DLD1 (cell line): ENCODE data around the gene SPTSSA.
"Not testable (repeated sequence)": the region's sequence is repeated elsewhere in the genome, so short reads cannot be mapped to it uniquely, and the experiment has no call there.

Experiments used
- in situ Hi-C: cut with HindIII; loops from 2 replicates; pipeline ENCODE4 v1.10.0; 2017; ENCODE audit warnings: low sequenced_read_pairs

The SPTSSA gene, protein sequence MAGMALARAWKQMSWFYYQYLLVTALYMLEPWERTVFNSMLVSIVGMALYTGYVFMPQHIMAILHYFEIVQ

DNA sequence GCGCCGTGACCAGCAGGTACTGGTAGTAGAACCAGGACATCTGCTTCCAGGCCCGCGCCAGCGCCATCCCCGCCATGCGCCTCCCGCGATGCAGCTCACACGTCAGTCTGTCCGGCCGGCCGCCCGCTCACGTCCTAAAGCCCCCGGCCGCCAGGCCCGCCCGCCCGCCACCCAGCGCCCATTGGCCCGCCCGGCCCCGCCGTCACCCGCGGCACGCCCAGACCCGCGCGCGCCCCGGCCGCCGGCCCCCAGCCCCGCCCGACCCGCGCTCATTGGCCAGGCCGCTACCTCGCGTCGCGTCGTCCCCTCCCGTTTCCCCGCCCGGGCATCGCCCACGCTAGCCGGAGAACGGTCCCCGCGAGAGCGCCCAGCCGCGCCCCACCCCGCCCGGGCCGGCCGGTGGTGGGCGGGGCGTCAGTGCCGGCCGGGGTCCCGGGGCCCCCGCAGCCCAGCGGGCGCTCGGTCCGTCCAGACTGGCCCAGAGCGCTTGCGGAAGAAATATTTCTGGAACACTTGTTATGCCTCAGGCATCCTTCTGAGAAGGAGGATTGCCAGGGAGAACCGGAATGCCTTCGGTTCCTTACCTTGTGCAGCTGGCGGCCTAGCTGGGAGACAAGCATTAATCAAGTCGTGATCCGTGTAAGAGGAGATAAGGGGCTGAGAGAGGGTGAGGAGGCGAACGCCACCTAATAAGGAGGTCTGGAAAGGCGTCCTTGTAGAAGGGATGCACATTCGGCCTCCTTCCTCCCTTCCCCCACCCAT, at the start of gene SPTSSA:
Gene SPTSSA, minus strand, starts transcription at position 109 of the 762 bp plus-strand sequence. Its CDS starts 33 bp downstream, at position 76.
- in situ Hi-C loops = no loop called here

DNA sequence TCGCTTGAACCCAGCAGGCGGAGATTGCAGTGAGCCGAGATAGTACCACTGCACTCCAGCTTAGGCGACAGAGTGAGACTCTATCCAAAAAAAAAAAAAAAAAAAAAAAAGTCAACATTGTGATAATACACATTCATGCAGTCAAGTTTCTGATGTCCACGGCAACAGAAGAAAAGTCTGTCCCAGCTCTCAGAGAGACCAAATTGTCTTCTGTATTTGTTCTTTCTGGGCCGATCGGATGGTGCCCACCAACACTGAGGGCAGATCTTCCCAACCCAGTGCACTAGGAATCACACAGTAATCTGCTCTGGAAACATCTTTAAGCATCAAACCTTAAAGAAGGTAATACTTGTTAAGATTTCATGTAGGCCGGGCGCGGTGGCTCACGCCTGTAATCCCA, 45.8 kb upstream of the SPTSSA start:
- in situ Hi-C loops = no loop called here

DNA sequence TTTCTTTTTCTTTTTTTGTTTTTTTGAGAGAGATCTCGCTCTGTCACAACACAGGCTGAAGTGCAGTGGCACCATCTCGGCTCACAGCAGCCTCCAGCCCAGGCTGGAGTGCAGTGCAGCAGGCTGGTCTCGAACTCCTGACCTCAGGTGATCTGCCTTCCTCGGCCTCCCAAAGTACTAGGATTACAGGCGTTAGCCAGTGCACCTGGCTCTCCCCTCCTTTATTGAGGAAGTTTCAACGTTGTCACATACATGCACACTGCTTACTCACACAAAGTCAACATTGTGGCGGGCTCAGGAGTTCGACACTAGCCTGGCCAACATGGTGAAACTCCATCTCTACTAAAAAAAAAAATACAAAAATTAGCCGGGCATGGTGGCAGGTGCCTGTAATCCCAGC, 45.4 kb upstream of the SPTSSA start:
- in situ Hi-C loops = no loop called here

DNA sequence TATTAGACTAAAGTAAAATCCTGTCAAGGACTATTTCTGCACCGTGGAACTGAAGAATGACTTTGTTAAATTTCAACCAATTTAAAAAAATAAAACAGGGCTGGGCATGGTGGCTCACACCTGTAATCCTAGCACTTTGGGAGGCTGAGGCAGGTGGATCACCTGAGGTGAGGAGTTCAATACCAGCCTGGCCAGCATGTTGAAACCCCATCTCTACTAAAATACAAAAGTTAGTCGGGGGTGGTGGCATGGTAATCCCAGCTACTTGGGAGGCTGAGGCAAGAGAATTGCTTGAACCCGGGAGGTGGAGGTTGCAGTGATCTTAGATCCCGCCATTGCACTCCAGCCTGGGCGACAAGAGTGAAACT, 43.1 kb upstream of the SPTSSA start:
- in situ Hi-C loops = not testable (repeated sequence)

DNA sequence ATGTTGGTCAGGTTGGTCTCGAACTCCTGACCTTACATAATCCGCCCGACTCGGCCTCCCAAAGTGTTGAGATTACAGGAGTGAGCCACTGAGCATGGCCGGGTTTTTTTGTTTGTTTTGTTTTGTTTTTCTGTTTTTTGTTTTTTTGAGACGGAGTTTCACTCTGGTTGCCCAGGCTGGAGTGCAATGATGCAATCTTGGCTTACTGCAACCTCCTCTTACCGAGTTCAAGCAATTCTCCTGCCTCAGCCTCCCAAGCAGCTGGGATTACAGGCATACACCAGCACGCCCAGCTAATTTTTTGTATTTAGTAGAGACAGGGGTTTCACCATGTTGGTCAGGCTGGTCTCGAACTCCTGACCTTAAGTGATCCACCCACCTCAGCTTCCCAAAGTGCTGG, 42.0 kb upstream of the SPTSSA start:
- in situ Hi-C loops = not testable (repeated sequence)

DNA sequence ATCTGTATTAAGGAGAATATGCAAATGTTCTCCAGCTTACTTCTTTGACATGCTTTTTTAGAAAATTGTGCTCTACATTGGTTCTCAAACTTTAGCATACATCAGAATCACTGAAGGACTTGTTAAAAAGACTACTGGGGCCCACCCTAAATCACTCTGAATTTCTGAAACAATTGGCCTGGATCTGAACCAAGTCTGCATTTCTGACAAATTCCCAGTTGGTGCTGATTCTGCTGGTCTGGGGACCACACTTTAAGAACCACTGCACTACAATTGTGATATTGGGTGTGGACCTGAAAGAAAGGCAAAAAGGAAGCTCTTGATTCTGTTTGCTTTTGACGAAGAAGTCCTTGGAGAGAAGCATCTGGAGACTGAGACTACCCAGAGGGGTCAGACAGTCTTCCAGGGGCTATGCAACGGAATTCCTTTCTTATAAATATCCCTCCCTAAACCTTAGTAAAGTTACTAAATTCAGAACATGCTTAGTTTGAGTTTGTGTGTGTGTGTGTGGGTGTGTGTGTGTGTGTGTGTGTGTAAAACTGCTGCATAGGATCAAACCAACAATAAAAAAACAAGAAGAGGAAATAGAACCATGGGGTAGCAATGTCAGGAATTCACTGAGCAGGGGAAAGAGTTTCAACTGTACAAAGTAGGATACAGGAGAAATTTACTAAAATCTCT, 40.6 kb upstream of the SPTSSA start:
- in situ Hi-C loops = no loop called here

DNA sequence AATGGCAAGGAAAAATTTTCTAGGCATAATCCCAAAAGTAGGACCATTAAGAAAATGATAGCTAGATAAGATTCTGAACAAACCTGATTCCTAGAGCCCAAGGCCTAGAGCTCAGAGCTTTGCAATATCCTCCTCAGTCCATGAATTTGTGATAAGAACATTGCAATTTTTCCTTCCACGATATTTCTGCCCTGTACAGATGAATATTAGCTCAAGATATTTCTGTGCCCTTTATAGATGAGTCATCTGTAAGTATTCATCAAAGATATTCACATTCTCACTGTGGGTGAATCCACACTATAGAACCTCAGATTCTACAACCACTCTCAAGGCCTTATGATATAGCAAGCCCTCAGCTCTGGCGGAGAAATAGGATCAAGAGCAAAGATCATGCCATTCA, 40.0 kb upstream of the SPTSSA start:
- in situ Hi-C loops = no loop called here

DNA sequence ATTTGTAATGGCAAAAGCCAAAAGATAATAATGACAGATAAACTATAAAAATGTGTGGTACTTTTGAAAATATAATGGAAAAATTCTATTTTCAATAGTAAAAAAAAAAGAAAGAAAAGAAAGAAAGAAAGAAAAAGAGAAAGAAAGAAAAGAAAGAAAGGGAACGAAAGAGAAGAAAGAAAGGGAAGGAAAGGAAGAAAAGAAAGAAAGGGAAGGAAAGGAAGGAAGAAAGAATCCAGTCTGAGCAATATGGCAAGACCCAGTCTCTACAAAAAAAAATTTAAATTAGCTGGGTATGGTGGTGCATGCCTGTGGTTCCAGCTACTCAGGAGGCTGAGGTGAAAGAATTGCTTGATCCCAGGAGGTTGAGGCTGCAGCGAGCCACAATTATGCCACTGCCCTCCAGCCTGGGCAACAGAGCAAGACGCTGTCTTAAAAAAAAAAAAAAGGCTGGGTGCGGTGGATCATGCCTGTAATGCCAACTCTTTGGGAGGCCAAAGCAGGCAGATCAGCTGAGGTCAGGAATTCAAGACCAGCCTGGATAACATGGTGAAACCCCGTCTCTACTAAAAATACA, 39.1 kb upstream of the SPTSSA start:
- in situ Hi-C loops = no loop called here

DNA sequence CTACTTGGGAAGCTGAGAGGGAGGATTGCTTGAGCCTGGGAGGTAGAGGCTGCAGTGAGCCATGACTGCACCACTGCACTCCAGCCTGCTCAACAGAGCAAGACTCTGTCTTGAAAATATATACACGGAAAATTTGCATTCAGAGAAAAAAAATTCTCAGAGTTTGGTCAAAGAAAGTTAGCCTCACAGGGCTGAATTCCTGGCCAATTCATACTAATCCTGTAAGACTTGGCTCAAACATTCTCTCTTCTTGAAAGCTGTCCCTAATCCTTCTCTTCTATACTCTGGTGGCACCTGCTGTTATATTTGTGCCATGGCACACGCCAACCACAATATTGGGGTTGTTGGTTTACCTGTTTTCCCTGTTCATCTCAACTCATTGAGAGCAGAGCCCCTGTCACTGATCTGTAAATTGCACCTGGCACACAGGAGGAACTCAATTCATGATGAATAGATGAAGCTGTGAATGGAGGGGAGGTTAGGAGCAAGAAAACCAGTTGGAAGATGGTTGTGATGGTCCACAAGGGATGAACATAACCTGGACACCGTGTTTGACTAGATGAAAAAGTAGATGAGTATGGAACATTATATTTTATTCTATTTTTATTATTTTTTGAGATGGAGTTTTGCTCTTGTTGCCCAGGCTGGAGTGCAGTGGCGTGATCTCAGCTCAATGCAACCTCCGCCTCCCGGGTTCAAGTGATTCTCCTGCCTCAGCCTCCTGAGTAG, 36.8 kb upstream of the SPTSSA start:
- in situ Hi-C loops = no loop called here

DNA sequence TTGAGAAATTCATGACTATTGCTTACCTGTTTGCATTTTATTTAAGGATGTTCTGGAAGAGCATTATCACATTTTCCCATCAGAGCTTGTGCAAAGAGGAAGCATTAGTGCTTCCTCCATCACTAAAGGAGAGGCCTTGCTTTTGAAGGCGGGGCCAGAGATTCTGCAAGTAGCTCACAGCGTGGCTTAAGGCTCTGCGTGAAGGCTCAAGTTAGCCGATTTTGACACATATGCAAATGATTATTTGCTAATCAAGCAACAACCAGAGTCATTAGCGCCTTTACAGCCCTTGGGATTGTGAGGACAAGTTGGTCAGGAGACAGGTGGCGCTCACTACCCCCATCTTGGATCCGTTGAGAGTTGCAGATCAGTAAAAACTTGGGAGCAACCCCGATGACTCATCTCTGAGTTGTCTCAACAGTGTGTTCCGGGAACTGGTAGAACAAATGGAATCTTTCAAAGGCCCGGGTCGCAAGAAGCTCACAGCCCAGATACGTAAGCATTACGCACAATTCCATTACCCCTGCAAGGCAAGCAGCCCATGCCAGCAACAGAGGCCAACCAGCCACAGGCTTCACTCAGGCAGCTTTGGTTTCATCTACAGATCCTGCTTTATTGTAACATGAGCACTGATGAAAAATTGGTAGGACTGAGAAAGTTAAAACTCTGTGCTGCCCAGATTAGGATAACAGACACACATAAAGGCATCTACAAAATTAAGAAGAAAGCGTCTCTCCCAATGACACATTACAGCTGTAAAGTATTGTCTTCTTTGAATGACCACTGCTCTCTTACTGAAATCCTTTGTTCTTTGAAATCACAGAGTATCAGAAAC, 34.9 kb upstream of the SPTSSA start:
- in situ Hi-C loops = no loop called here

DNA sequence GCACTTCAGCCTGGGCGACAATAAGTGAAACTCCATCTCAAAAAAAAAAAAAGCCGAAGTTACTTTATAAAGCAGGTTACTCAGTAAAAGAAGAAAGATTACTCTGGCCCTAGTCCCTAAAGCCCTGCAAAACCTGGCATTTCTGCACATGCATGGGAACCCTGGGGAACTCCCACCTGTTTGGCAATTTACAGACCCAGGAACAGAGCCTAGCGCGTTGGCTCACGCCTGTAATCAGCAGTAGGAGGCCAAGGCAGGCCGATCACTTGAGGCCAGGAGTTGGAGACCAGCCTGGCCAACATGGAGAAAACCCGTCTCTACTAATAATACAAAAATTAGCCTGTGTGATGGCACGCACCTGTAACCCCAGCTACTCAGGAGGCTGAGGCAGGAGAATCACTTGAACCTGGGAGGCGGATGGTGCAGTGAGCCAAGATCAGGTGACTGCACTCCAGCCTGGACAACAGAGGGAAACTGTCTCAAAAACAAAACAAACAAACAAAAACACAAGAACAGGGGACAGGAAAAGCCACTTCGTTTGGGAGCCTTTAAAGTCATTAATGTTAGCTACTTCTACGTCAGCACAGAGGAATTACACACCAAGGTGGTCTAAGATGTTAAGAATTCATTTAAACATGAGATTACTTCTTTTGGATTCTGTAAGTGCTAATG, 34.1 kb upstream of the SPTSSA start:
- in situ Hi-C loops = no loop called here

DNA sequence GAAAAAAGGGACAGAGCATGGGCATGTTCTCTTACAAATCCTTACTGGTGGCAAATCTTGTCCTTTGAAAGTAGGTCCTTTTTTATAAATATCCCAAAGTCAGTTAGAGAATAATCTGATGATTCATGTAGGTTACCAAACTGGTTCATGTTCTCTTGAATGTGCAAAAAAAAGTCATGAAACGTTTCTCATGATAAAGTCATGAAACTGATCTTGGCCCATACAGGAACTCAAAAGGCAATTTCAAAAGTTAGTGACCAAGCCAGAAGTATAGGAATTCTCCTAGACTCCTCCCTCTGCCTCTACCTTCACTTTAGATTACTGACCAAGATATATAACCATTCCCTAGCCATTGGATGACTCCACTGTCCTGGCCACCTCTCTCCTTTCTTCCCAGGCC, 27.3 kb upstream of the SPTSSA start:
- in situ Hi-C loops = no loop called here

DNA sequence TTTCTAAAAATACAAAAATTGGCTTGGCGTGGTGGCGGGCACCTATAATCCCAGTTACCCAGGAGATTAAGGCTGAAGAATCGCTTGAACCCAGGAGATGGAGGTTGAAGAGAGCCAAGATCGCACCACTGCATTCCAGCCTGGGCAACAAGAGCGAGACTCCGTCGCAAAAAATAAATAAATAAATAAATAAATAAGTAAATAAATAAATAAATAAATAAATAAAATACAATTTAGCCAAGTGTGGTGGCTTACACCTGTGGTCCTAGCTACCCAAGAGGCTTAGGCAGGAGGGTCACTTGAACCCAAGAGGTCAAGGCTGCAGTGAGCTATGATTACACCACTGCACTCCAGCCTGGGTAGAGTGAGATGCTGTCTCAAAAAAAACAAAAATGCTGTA, 26.5 kb upstream of the SPTSSA start:
- in situ Hi-C loops = no loop called here

DNA sequence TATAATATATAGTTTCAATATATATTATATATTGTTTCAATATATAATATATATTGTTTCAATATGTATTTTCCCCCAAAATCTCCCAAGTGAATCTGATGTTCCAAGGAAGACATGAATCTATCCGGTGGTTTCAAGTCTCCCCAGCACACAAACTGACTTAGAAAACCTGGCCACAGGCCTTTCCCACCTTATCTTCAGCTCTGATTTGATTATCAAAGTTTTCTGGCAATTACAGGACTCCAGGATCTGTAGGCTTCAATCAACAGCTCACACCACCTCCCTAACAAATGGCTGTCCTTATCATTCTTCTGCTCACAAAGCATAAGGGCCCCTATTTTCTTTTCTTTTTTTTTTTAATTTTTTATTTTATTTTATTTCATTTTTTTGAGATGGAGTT, 22.7 kb upstream of the SPTSSA start:
- in situ Hi-C loops = no loop called here

DNA sequence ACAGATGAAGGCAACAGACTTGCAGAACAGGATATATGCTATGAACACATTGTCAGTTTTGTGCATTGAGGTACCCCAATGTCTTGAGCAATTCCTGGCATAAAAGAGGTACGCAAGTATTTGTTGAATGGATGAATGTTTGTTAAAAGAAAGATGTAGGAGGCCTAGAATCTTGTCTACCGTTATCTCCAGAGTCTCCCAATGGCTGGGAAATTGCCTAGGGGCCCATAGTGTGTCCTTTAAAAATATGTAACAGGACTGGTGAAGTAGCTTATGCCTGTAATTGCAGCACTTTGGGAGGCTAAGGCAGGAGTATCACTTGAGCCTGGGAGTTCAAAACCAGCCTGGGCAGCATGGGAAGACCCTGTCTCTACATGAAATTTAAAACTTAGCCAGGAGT, 20.4 kb upstream of the SPTSSA start:
- in situ Hi-C loops = no loop called here

DNA sequence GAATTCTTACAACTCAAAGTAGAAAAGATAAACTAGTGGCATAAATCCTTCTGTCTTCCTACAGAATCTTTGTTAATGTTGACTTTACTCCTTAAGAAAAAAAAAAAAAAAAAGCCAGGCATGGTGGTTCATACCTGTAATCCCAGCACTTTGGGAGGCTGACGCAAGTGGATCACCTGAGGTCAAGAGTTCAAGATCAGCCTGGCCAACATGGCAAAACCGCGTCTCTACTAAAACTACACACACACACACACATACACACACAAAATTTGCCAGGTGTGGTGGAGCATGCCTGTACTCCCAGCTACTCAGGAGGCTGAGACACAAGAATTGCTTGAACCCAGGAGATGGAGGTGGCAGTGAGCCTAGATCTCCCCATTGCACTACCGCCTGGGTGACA, 17.7 kb upstream of the SPTSSA start:
- in situ Hi-C loops = no loop called here

DNA sequence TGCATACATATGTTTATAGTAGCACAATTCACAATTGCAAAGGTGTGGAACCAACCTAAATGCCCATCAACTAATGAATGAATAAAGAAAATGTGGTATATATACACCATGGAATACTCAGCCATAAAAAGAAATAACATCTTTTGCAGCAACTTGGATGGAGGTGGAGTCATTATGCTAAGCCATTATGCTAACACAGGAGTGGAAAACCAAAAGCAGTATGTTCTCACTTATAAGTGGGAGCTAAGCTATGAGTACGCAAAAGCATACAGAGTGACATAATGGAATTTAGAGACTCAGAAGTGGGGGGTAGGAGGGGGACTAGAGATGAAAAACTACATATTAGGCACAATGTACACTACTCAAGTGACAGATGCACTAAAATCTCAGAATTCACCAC, 16.2 kb upstream of the SPTSSA start:
- in situ Hi-C loops = no loop called here

DNA sequence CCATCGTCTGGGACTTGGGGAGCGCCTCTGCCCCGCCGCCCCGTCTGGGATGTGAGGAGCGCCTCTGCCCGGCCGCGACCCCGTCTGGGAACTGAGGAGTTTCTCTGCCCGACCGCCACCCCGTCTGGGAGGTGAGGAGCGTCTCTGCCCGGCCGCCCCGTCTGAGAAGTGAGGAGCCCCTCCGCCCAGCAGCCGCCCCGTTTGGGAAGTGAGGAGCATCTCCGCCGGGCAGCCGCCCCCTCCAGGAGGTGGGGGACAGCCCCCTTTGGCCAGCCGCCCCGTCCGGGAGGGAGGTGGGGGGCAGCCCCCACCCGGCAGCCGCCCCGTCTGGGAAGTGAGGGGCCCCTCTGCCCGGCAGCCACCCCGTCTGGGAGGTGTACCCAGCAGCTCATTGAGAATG, 14.0 kb upstream of the SPTSSA start:
- in situ Hi-C loops = not testable (repeated sequence)

DNA sequence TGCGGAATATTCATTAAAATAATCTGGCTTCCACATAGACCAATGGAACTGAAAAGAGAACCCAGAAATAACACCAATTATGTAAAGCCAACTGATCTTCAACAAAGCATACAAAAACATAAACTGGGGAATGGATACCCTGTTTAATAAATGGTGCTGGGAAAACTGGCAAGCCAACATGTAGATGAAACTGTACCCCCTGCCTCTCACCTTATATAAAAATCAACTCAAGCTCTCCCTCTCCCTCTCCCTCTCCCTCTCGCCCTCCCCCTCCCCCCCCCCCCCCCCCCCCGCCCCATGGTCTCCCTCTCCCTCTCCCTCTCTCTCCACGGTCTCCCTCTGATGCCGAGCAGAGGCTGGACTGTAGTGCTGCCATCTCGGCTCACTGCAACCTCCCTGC, 13.1 kb upstream of the SPTSSA start:
- in situ Hi-C loops = no loop called here

DNA sequence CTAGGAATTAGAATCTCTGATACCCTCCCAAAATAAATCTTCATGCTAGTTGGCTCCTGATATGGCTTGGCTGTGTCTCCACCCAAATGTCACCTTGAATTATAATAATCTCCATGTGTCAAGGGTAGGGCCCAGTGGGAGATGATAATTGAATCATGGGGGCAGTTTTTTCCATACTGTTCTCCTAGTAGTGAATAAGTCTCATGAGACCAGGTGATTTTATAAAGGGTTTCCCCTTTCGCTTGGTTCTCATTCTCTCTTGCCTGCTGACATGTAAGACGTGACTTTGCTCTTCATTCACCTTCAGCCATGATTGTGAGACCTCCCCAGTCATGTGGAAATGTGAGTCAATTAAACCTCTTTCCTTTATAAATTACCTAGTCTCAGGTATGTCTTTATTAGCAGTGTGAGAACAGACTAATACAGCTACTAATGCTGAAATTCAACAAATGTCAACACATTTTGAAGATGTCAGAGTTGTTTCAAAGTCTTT, 12.2 kb upstream of the SPTSSA start:
- in situ Hi-C loops = no loop called here
